Gastroesophageal sphincter (tissue), 4 donors: ENCODE data around the gene ZFAND4. TPM values are rescaled to one million over a fixed set of nuclear protein-coding genes. Genes with fewer than 3 reads are reported as not detected.
"Not testable (repeated sequence)": the region's sequence is repeated elsewhere in the genome, so short reads cannot be mapped to it uniquely, and the experiment has no call there.

Source experiments
- ATAC-seq: fragments of 150-250 bp; one replicate; pipeline ENCODE4 v1.9.1; 2016; ENCODE audit warnings: mild to moderate bottlenecking, moderate library complexity
- H3K27ac ChIP-seq, 4 donors: fragments of 200-600 bp; sonication (generic) in 3 of 4; 1 replicate in 3 of 4; 2 replicates in 1 of 4; pipeline ENCODE4 v1.5.1; 2016 to 2019
- H3K27me3 ChIP-seq: fragments of 200-600 bp; sonication (generic); one replicate; pipeline ENCODE4 v1.5.1; 2019
- H3K36me3 ChIP-seq, 2 donors: fragments of 200-600 bp; sonication (generic); one replicate each; pipeline ENCODE4 v1.5.1; 2019; ENCODE audit warnings: control low read depth in 1 of 2
- H3K4me1 ChIP-seq, 3 donors: fragments of 200-600 bp; sonication (generic); 1 replicate in 2 of 3; 2 replicates in 1 of 3; pipeline ENCODE4 v1.5.1; 2016 to 2019; ENCODE audit warnings: control low read depth in 2 of 3
- H3K4me3 ChIP-seq, 2 donors: fragments of 200-600 bp; sonication (generic); one replicate each; pipeline ENCODE4 v1.5.1; 2019; ENCODE audit warnings: mild to moderate bottlenecking in 1 of 2, moderate library complexity in 1 of 2
- H3K9me3 ChIP-seq, 3 donors: fragments of 200-600 bp; sonication (generic); one replicate each; pipeline ENCODE4 v1.5.1; 2017 to 2019; ENCODE audit warnings: control low read depth in 2 of 3
- EP300 ChIP-seq: sonication (generic); formaldehyde crosslinking; IDR thresholded peaks from one replicate; pipeline ENCODE4 v1.6.1; 2017; ENCODE audit warnings: antibody characterized with exemption, mild to moderate bottlenecking
- POLR2A ChIP-seq, 2 donors: fragments of 450-650 bp; IDR thresholded peaks; one replicate each; pipeline ENCODE4 v1.6.1; 2017; ENCODE audit warnings: antibody characterized with exemption in 2 of 2, mild to moderate bottlenecking in 2 of 2, moderate library complexity in 1 of 2
- POLR2AphosphoS5 ChIP-seq: sonication (generic); formaldehyde crosslinking; IDR thresholded peaks from one replicate; pipeline ENCODE4 v1.6.1; 2017; ENCODE audit warnings: antibody characterized with exemption
- WGBS, 2 donors: methylation state at CpG; one replicate each; pipeline ENCODE4 v1.1.5; 2018; ENCODE audit warnings: low coverage in 1 of 2; 5-methylcytosine and 5-hydroxymethylcytosine counted together
- total RNA-seq, 4 donors: library from RNA; depleted of rRNA; stranded (reverse); fragments of >200 nt; gene quantifications; one replicate each; pipeline ENCODE4 v1.1.0, GENCODE V29; 2016
- TF ChIP-seq, protein P1 (sequence below), 4 experiments: fragments of 200-600 bp in 2 of 4; fragments of 450-650 bp in 2 of 4; sonication (generic) in 1 of 4; IDR thresholded peaks; one replicate each; pipeline ENCODE4 v1.5.1; 2017 to 2019; ENCODE audit warnings: antibody characterized with exemption in 4 of 4, mild to moderate bottlenecking in 2 of 4, moderate library complexity in 2 of 4

The ZFAND4 gene
- total RNA-seq, 4 donors from 2014 or later, result 13.7 to 20.0 (median 16.1) TPM

DNA sequence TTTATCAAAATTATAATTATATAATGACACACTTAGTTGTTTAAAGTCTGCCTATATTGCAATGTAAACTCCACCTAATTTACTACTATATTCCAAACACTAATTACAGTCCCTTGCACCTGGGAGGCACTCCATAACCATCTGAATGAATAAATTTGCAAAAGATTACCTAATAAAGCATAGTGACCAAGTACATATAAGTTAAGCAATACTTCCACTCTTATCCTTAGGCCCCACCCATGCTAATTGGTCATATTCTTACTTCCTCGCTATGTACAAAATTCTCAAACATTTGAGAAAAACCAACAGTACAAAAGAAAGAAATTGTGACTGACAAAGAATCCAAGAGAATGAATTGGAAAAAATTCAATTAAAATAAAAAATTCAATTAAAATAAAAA, 65.3 kb downstream of the ZFAND4 start:
- TF ChIP-seq, protein P1, sequence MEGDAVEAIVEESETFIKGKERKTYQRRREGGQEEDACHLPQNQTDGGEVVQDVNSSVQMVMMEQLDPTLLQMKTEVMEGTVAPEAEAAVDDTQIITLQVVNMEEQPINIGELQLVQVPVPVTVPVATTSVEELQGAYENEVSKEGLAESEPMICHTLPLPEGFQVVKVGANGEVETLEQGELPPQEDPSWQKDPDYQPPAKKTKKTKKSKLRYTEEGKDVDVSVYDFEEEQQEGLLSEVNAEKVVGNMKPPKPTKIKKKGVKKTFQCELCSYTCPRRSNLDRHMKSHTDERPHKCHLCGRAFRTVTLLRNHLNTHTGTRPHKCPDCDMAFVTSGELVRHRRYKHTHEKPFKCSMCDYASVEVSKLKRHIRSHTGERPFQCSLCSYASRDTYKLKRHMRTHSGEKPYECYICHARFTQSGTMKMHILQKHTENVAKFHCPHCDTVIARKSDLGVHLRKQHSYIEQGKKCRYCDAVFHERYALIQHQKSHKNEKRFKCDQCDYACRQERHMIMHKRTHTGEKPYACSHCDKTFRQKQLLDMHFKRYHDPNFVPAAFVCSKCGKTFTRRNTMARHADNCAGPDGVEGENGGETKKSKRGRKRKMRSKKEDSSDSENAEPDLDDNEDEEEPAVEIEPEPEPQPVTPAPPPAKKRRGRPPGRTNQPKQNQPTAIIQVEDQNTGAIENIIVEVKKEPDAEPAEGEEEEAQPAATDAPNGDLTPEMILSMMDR (IDR thresholded peaks at IDR 0.05), result no peak
- no peak for TF ChIP-seq POLR2AphosphoS5
- TF ChIP-seq EP300, result no peak
- no peak for TF ChIP-seq POLR2A (IDR thresholded peaks at IDR 0.05)
- Histone ChIP-seq H3K36me3 (peaks cover 0 to 33% of the 10 kb centered on the region in 2 donors), H3K4me3 (no peak overlapping the region), H3K9me3 (no peaks in the 10 kb centered on the region), H3K27ac (no peak overlapping the region), H3K27me3 (no peaks in the 10 kb centered on the region), H3K4me1 (no peaks in the 10 kb centered on the region)
- no peak for ATAC-seq
- 93 to 100% methylated on average over 1 of the region's 1 CpG for WGBS, 2 donors

DNA sequence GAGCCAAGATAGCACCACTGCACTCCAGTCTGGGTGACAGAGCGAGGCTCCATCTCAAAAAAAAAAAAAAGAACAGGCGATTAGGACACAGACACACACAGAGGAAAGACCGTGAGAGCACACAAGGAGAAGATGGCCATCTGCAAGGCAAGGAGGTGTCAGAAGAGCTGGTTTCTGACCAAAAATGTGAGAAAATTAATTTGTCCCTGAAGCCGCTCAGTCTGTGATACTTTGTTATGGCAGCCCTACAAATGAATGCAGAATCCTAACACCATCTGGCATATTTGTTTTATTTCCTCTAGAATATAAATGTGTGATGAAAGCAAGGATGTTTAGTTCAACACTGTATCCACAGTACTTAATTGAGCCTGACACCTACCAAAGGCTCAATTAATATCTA, 69.7 kb downstream of the ZFAND4 start:
- WGBS, 2 donors, result 92 to 94% methylated on average over 3 to 4 of the region's 4 CpGs
- peaks cover 0 to 5% (median 0%) of the 10 kb centered on the region in 3 donors for H3K4me1 ChIP-seq

DNA sequence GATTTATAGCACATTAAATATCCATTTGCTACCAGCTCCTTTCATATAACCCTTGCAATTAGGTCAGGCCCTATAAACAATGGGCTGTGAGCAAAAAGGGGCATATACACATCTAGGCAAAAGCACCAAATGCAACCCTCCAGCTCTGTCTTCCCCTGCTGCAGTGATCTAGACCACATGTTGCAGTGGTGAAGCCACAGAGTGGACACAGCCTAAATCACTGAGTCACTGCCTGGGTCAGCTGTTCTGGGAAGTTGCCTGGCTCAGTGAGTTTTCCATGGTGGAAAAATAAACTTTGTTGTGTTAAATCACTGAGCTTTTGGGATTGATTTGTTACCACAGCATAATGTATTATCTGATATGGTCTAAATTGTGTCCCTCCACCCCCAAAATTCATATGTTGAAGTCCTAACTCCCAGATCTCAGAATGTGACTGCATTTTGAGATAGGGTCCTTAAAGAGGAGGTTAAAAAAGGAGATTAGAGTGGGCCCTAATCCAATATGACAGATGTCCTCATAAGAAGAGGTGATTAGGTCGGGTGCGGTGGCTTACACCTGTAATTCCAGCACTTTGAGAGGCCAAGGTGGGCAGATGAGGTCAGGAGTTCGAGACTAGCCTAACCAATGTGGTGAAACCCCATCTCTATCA, 70.4 kb downstream of the ZFAND4 start:
- Histone ChIP-seq H3K27me3 (peaks cover 26% of the 10 kb centered on the region), H3K4me3 (no peak overlapping the region), H3K9me3 (no peaks in the 10 kb centered on the region), H3K4me1 (peaks cover 0 to 5% (median 0%) of the 10 kb centered on the region in 3 donors), H3K27ac (no peak overlapping the region), H3K36me3 (no peaks in the 10 kb centered on the region)
- 86 to 100% methylated on average over 1 to 3 of the region's 3 CpGs for WGBS, 2 donors
- no peak for ATAC-seq
- TF ChIP-seq EP300 (no peak), POLR2AphosphoS5 (no peak), POLR2A (IDR thresholded peaks at IDR 0.05) (no peak)
- TF ChIP-seq, protein P1 (IDR thresholded peaks at IDR 0.05), result no peak

More for the DNA sequence above, 69.7 kb downstream of the ZFAND4 start:
- no peak for ATAC-seq
- no peak overlapping the region for H3K27ac ChIP-seq
- H3K4me3 ChIP-seq, result no peak overlapping the region
- H3K27me3 ChIP-seq, result peaks cover 26% of the 10 kb centered on the region
- H3K9me3 ChIP-seq, result no peaks in the 10 kb centered on the region
- no peak for TF ChIP-seq EP300
- TF ChIP-seq POLR2AphosphoS5, result no peak
- TF ChIP-seq, protein P1 (IDR thresholded peaks at IDR 0.05), result no peak
- TF ChIP-seq POLR2A (IDR thresholded peaks at IDR 0.05), result no peak
- no peaks in the 10 kb centered on the region for H3K36me3 ChIP-seq

DNA sequence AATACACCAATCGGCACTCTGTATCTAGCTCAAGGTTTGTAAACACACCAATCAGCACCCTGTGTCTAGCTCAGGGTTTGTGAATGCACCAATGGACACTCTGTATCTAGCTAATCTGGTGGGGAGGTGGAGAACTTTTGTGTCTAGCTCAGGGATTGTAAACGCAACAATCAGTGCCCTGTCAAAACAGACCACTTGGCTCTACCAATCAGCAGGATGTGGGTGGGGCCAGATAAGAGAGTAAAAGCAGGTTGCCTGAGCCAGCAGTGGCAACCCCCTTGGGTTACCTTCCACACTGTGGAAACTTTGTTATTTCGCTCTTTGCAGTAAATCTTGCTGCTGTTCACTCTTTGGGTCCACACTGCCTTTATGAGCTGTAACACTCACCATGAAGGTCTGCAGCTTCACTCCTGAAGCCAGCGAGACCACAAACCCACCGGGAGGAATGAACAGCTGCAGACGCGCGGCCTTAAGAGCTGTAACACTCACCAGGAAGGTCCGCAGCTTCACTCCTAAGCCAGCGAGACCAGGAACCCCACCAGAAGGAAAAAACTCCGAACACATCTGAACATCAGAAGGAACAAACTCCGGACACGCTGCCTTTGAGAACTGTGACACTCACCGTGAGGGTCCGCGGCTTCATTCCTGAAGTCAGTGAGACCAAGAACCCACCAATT, 71.2 kb downstream of the ZFAND4 start:
- not testable (repeated sequence) for H3K36me3 ChIP-seq, ATAC-seq, H3K4me1 ChIP-seq, H3K4me3 ChIP-seq, H3K27ac ChIP-seq, H3K9me3 ChIP-seq
- WGBS, 2 donors, result 78 to 93% methylated on average over 5 to 11 of the region's 16 CpGs
- peaks cover 32% of the 10 kb centered on the region for H3K27me3 ChIP-seq

DNA sequence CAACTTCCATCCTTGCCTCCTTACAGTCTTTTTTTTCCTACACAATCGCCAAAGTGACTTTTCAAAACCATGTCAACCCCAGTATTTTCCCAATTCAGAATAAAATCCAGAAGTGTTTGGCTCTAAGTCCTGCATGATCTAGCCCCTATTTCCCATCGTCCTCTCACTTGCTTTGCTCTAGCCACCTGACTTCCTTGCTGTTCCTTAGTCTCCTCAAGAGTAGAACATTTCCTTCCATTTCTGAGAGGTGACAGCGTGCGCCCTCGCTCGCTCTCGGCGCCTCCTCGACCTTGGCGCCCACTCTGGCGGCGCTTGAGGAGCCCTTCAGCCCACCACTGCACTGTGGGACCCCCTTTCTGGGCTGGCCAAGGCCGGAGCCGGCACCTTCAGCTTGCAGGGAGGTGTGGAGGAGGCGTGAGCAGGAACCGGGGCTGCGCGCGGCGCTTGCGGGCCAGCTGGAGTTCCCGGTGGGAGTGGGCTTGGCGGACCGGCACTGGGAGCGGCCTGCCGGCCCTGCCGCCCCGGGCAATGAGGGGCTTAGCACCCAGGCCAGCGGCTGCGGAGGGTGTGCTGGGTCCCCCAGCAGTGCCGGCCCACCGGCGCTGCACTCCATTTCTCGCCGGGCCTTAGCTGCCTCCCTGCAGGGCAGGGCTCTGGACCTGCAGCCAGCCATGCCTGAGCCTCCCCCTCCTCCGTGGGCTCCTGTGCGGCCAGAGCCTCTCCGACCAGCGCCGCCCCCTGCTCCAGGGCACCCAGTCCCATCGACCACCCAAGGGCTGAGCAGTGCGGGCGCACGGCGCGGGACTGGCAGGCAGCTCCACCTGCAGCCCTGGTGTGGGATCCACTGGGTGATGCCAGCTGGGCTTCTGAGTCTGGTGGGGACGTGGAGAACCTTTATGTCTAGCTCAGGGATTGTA, 72.0 kb downstream of the ZFAND4 start:
- not testable (repeated sequence) for H3K36me3 ChIP-seq, H3K4me1 ChIP-seq, ATAC-seq, H3K9me3 ChIP-seq, H3K27ac ChIP-seq
- WGBS, 2 donors, result 58% methylated on average over 6 of the region's 47 CpGs; no CpG with 5 or more reads in 1 of the 2 donors
- peaks cover 32% of the 10 kb centered on the region for H3K27me3 ChIP-seq
- H3K4me3 ChIP-seq, result peak overlapping the region in 1 of 2 donors; percentile 18
